AG08396 (cell line): ENCODE results near the gene LRIT1.

Experiments
- DNase-seq: peaks from one replicate; pipeline ENCODE4 v3.0.0; 2012; ENCODE audit warnings: low spot score, mixed read lengths

LRIT1 gene

DNA sequence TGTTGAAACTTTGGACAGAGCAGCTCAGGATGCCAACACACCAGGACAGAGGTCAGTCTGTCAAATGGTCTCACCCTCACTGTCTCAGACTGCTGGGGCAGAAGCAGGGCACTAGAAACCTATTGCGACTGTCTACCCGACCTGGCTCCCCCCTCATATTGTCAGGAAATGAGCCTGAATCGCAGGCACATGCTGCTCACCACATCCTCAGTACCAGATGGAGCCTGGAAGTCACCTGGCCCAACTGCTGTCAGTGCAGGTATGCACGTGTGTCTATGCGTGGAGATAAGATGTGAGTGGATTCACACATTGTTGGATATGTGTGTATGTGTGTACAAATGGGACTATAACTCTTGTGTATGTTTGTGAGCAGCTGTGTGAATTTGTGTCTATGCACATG is 50.2 kb downstream of the LRIT1 start:
- DNase-seq = no peak

DNA sequence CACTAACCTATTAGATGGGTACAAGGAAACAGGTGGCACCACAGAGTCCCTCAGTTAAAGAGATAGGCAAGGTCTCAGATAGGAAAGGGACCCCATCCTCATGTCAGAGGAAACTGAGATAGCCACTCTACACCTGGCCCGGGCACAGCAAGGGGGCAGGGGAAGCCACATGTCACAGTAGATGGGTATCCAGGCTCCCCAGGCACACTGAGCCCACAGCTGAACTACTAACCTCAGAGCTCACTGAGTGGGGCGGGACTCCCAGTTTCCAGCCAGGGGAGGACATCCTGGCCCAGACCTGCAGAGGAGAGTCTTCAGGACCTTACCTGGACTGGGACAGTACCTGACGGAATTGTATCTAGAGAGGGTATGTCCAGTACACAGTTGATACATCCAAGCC is 50.7 kb downstream of the LRIT1 start:
- no peak for DNase-seq

DNA sequence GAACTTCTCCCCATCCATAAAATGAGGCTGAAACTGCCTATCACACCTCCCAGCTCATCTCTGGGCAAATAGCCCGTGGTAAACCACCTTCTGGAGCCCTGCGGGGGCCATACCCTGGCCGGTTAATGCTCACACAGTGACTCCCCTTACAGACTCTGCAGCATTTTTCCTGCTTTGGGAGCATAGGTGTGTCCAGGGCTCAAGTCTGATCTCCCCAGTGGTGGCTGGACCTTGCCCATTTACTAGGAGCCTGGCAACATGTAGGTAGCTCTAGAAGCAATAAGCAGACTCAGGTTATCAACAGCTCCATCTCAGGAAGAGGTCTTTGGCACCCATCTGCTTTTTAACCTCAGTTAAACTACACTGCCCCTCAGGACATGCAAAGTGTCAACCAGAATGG is 52.5 kb downstream of the LRIT1 start:
- no peak for DNase-seq

DNA sequence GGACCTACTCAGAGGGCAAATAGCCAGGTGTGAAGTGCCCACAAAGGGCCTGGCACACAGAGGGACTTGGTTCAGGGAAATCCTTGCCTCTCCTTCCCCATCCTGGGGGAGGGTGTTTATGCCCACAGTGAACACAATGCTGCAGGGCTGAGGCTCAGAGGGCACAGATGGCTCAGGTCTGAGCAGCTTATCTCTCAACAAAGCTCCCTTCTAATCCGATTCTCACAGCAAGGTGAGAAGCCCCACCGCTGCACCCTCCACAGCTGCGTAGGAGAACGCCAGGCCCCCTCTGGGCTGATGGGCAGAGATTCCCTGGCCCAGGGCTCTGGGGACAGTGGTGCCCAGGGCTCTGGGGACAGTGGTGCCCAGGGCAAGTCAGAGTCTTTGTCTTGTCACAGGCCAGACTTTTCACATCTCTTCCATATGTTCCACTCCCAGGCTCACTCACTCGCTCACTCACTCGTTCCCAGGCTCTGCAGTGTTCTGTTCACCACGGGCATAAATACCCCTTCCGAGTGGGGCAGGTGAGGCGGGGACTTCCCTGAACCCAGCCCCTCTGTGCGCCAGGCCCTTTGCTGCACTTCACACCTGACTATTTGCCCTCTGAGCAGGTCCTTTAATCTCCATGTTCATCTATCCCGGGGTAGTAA is 55.7 kb downstream of the LRIT1 start:
- no peak for DNase-seq

DNA sequence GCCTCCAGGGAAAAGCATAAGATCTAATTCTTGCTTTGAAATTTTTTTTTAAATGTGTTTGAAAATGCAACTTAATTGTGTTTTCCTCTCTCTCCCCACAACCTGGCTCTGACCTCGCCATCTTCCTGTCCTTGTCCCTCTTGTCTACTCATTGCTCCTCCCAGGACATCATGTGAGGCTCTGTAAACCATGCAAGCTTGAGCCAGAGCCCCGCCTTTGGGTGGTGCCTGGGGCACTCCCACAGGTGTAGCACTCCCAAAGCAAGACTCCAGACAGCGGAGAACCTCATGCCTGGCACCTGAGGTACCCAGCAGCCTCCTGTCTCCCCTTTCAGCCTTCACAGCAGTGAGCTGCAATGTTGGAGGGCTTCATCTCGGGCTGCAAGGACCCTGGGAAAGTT is 56.8 kb downstream of the LRIT1 start:
- DNase-seq = no peak

DNA sequence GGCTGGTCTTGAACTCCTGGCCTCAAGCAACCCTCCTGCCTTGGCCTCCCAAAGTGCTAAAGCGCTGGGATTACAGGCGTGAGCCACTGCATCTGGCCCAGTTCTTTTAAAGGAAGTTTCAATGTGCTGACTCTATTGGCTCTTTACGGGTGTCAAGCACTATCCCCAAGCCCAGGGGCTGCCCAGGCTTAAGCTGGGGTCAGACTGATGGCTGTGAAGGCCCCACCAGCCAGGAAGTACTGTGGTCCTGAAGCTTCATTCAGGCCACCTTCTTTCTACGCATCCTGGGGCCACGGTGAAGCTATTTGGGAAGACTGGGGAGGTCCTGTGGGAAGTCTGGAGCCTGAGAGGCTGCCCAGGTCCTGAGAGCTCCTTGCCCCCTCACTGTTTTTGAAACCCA is 59.7 kb downstream of the LRIT1 start:
- DNase-seq = no peak
